ENCODE results near the gene MARCHF2. TPM values are rescaled to one million over a fixed set of nuclear protein-coding genes. Genes with fewer than 3 reads are reported as not detected.

The MARCHF2 gene
- total RNA-seq, 1 donor from 2014 or later = 58.7 TPM

DNA sequence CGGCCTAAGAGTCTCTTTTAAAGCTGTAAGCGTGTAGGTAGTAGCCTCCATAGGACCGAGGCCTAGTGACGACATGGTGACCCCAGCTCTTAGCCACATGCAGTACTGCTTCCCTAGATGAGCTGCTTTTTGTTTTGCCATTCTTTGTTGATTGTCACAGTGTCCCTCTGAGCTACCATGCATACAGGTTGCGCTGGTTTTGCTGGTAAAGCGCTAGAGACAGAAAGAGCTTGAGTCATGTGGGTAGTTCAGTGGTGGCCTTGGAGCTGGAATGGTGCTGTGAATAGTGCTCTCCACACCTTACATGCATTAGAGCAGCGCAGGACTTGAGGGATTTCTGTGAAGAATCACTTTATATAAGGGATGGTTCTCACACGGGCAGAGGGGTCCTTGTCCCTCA lies 36.7 kb downstream of the MARCHF2 start:
- Histone ChIP-seq H3K27me3 (no peaks in the 10 kb centered on the region), H3K27ac (no peak overlapping the region), H3K4me1 (peaks cover 82% of the 10 kb centered on the region), H3K4me3 (no peak overlapping the region), H3K36me3 (peaks cover 34% of the 10 kb centered on the region), H3K9me3 (no peaks in the 10 kb centered on the region)
- no peak for ATAC-seq
- DNase-seq = no peak
- intact Hi-C loops (cut with DNase I) = no loop called here
- TF ChIP-seq, protein P1, sequence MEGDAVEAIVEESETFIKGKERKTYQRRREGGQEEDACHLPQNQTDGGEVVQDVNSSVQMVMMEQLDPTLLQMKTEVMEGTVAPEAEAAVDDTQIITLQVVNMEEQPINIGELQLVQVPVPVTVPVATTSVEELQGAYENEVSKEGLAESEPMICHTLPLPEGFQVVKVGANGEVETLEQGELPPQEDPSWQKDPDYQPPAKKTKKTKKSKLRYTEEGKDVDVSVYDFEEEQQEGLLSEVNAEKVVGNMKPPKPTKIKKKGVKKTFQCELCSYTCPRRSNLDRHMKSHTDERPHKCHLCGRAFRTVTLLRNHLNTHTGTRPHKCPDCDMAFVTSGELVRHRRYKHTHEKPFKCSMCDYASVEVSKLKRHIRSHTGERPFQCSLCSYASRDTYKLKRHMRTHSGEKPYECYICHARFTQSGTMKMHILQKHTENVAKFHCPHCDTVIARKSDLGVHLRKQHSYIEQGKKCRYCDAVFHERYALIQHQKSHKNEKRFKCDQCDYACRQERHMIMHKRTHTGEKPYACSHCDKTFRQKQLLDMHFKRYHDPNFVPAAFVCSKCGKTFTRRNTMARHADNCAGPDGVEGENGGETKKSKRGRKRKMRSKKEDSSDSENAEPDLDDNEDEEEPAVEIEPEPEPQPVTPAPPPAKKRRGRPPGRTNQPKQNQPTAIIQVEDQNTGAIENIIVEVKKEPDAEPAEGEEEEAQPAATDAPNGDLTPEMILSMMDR (IDR thresholded peaks at IDR 0.05) = no peak

DNA sequence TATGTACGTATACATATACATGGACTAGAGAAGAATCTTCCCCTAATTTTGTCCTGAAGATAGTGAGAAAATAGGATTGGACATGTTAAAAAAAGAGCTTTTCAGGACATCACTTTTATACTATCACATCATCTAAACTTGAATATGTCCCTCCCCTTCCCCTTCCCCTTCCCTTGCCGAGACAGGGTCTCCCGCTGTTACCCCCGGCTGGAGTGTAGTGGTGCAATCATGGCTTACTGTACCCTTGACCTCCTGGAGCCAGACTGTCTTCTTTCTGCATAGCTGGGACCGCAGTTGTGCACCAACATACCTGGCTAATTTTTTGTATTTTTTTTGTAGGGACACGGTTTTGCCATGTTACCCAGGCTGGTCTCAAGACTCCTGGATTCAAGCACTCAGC lies 38.3 kb downstream of the MARCHF2 start:
- peaks cover 45% of the 10 kb centered on the region for H3K36me3 ChIP-seq
- peaks cover 82% of the 10 kb centered on the region for H3K4me1 ChIP-seq
- no peak overlapping the region for H3K4me3 ChIP-seq
- TF ChIP-seq, protein P1 (IDR thresholded peaks at IDR 0.05) = no peak
- H3K27me3 ChIP-seq = no peaks in the 10 kb centered on the region
- H3K27ac ChIP-seq = no peak overlapping the region
- intact Hi-C loops (cut with DNase I) = no loop called here
- no peaks in the 10 kb centered on the region for H3K9me3 ChIP-seq
- ATAC-seq (no peak), DNase-seq (no peak)

GRCh38 chr19:8451885-8452284 lies 38.8 kb downstream of the MARCHF2 start:
- peak; percentile 76 for ATAC-seq
- intact Hi-C loops (cut with DNase I) = no loop called here
- peaks cover 82% of the 10 kb centered on the region for H3K4me1 ChIP-seq

DNA sequence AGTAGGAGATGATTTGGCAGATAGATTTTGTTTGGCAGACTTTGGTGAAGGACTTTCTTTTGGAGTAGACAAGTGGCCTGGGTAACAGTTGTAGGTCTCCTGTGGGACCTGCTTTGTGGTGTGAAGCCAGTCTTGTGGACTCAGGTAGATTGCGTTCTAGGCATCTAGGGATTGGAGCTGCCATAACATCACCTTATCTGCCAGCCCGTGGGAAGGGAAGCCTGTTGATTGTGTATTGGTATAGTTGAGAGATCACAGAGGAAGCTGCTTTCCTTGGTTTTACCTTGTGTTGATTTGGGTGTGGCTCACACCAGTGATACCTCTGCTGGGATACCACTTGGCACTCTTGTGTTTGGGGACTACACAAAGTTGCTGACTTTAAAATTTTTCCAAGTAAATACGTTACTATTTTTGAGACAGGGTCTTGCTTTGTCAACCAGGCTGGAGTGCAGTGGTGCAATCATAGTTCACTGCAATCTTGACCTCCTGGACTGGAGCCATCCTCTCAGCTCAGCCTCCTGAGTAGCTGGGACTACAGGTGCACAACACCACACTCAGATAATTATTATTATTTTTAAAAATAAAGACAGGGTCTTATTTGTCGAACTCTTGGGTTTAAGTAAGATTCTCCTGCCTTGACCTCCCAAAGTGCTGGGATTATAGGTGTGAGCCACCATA lies 39.5 kb downstream of the MARCHF2 start:
- TF ChIP-seq, protein P1 (IDR thresholded peaks at IDR 0.05) = no peak
- DNase-seq (no peak), ATAC-seq (no peak)
- H3K27me3 ChIP-seq = no peaks in the 10 kb centered on the region
- intact Hi-C loops (cut with DNase I) = no loop called here
- H3K9me3 ChIP-seq = no peaks in the 10 kb centered on the region
- peaks cover 82% of the 10 kb centered on the region for H3K4me1 ChIP-seq
- peaks cover 45% of the 10 kb centered on the region for H3K36me3 ChIP-seq
- H3K27ac ChIP-seq = peak overlapping the region; percentile 31
- no peak overlapping the region for H3K4me3 ChIP-seq

More at GRCh38 chr19:8451885-8452284, 38.8 kb downstream of the MARCHF2 start:
- Histone ChIP-seq H3K9me3 (no peaks in the 10 kb centered on the region), H3K27me3 (no peaks in the 10 kb centered on the region), H3K36me3 (peaks cover 45% of the 10 kb centered on the region), H3K27ac (no peak overlapping the region), H3K4me3 (no peak overlapping the region)
- no peak for DNase-seq
- TF ChIP-seq, protein P1 (IDR thresholded peaks at IDR 0.05) = no peak

DNA sequence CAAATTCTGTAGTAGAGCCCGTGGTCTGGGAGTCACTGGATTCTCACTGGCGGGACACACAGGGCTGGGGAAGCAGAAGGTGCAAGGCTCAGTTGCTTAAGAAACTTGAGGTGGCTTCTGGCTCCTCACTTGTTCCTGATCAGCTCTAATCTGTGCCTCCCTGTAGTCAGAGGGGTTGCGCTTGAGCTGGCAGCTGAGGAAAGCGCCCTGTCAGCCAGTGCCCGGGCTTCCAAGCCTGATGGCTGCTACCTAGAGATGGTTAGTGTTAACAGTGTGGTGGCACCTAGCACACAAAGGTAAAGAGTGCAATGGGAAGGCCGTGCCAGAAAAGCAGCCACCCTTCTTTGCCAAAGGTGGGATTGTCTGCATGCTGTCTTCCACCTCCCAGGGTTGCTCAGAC lies 40.5 kb downstream of the MARCHF2 start:
- Histone ChIP-seq H3K36me3 (peaks cover 43% of the 10 kb centered on the region), H3K4me3 (no peak overlapping the region), H3K9me3 (no peaks in the 10 kb centered on the region), H3K27me3 (no peaks in the 10 kb centered on the region), H3K27ac (no peak overlapping the region), H3K4me1 (peaks cover 82% of the 10 kb centered on the region)
- TF ChIP-seq, protein P1 (IDR thresholded peaks at IDR 0.05) = no peak
- ATAC-seq = no peak
- DNase-seq = no peak
- intact Hi-C loops (cut with DNase I) = no loop called here

Measured in upper lobe of right lung (tissue), 1 donor.